ENCODE measurements around the gene IL22RA2.

The IL22RA2 gene

GRCh38 chr6:137097526-137097925 lies 75.9 kb downstream of the IL22RA2 start:
- TF ChIP-seq CTCF (IDR thresholded peaks at IDR 0.05; ENCODE audit: low read depth, low read length, missing control alignments), result no peak
- no peak for DNase-seq (ENCODE audit: low read depth)
- H3K4me3 ChIP-seq (ENCODE audit: low read depth, low read length), result no peak overlapping the region

GRCh38 chr6:137097057-137097456 lies 76.4 kb downstream of the IL22RA2 start:
- DNase-seq (ENCODE audit: low read depth), result no peak
- no peak overlapping the region for H3K4me3 ChIP-seq (ENCODE audit: low read depth, low read length)
- no peak for TF ChIP-seq CTCF (IDR thresholded peaks at IDR 0.05; ENCODE audit: low read depth, low read length, missing control alignments)

- no peak overlapping the region for H3K4me3 ChIP-seq (ENCODE audit: low read depth, low read length)
- DNase-seq (ENCODE audit: low read depth), result peak; percentile 91
- TF ChIP-seq CTCF (IDR thresholded peaks at IDR 0.05; ENCODE audit: low read depth, low read length, missing control alignments), result no peak
Observed at GRCh38 chr6:137095651-137096238, 77.7 kb downstream of the IL22RA2 start.

- TF ChIP-seq CTCF (IDR thresholded peaks at IDR 0.05; ENCODE audit: low read depth, low read length, missing control alignments), result no peak
- no peak for DNase-seq (ENCODE audit: low read depth)
- H3K4me3 ChIP-seq (ENCODE audit: low read depth, low read length), result no peak overlapping the region
Observed at GRCh38 chr6:137095093-137095492, 78.4 kb downstream of the IL22RA2 start.

GRCh38 chr6:137094411-137095008 lies 78.9 kb downstream of the IL22RA2 start:
- peak; percentile 67 for TF ChIP-seq CTCF (IDR thresholded peaks at IDR 0.05; ENCODE audit: low read depth, low read length, missing control alignments)
- DNase-seq (ENCODE audit: low read depth), result peak; percentile 70
- no peak overlapping the region for H3K4me3 ChIP-seq (ENCODE audit: low read depth, low read length)

All from GM12864 (cell line).